Smooth muscle cell (in vitro differentiated cells): Measurements from ENCODE around the gene CHRDL2. TPM values are rescaled to one million over a fixed set of nuclear protein-coding genes. Genes with fewer than 3 reads are reported as not detected.

ENCODE experiments used
- DNase-seq: peaks from one replicate; lab custom pipeline; 2025; ENCODE audit not compliant: unreplicated experiment; lab: John Stamatoyannopoulos, UW
- H2AFZ ChIP-seq: fragments of 200-600 bp; sonication (generic); 2 replicates; pipeline ENCODE4 v1.6.0; 2016; ENCODE audit warnings: antibody characterized with exemption, low read depth, mild to moderate bottlenecking
- H3F3A ChIP-seq: fragments of 200-600 bp; sonication (generic); 2 replicates; pipeline ENCODE4 v1.6.0; 2017; ENCODE audit warnings: antibody characterized with exemption, low read depth
- H3K27ac ChIP-seq: fragments of 200-600 bp; sonication (generic); 2 replicates; pipeline ENCODE4 v1.5.1; 2016; ENCODE audit warnings: low read depth, mild to moderate bottlenecking
- H3K27me3 ChIP-seq: fragments of 200-600 bp; sonication (generic); 2 replicates; pipeline ENCODE4 v1.6.1; 2016; ENCODE audit warnings: low read depth, mild to moderate bottlenecking
- H3K36me3 ChIP-seq: fragments of 200-600 bp; sonication (generic); 2 replicates; pipeline ENCODE4 v1.5.1; 2016; ENCODE audit warnings: low read depth
- H3K4me1 ChIP-seq: fragments of 200-600 bp; sonication (generic); 2 replicates; pipeline ENCODE4 v1.5.1; 2016; ENCODE audit warnings: low read depth
- H3K4me2 ChIP-seq: fragments of 200-600 bp; sonication (generic); 2 replicates; pipeline ENCODE4 v1.6.0; 2016; ENCODE audit warnings: mild to moderate bottlenecking
- H3K4me3 ChIP-seq: fragments of 200-600 bp; sonication (generic); 2 replicates; pipeline ENCODE4 v1.5.1; 2016; ENCODE audit warnings: mild to moderate bottlenecking
- H3K79me2 ChIP-seq: fragments of 200-600 bp; sonication (generic); 2 replicates; pipeline ENCODE4 v1.6.0; 2016; ENCODE audit warnings: low read depth, mild to moderate bottlenecking
- H3K9ac ChIP-seq: fragments of 200-600 bp; sonication (generic); 2 replicates; pipeline ENCODE4 v1.6.0; 2016; ENCODE audit warnings: low read depth
- H3K9me3 ChIP-seq: fragments of 200-600 bp; sonication (generic); replicated peaks from 2 replicates; pipeline ENCODE4 v1.5.1; 2016; ENCODE audit warnings: low read depth
- H4K20me1 ChIP-seq: fragments of 200-600 bp; sonication (generic); 2 replicates; pipeline ENCODE4 v1.6.0; 2016; ENCODE audit warnings: low read depth
- CTCF ChIP-seq: fragments of 200-600 bp; sonication (generic); IDR thresholded peaks from 2 replicates; pipeline ENCODE4 v1.5.1; 2017; ENCODE audit warnings: borderline replicate concordance, mild to moderate bottlenecking, antibody characterized with exemption; ENCODE audit not compliant: insufficient read depth, poor library complexity, severe bottlenecking
- WGBS: methylation state at CpG from one replicate; pipeline ENCODE4 v1.1.7; 2016; ENCODE audit warnings: low lambda C conversion rate; 5-methylcytosine and 5-hydroxymethylcytosine counted together
- polyA plus RNA-seq: library from polyadenylated mRNA; unstranded; fragments of >200 nt; fragmentation: Nextera tagmentation; extraction: Ambion mirVana; gene quantifications from 2 replicates; pipeline ENCODE4 v1.2.1, GENCODE V29; 2016
- total RNA-seq: library from RNA; depleted of rRNA; stranded (reverse); fragments of >200 nt; gene quantifications from 2 replicates; pipeline ENCODE4 v1.2.3, GENCODE V29; 2014

CHRDL2 gene
- total and polyA plus RNA-seq, 2 experiments from 2014 or later: 13.8 to 71.4 TPM

- Histone ChIP-seq H3K79me2 (no peaks in the 10 kb centered on the region), H3K36me3 (no peaks in the 10 kb centered on the region), H3K27me3 (no peaks in the 10 kb centered on the region), H3K27ac (no peak overlapping the region), H2AFZ (no peak overlapping the region), H3K9me3 (no peaks in the 10 kb centered on the region), H3K9ac (no peak overlapping the region), H3F3A (no peaks in the 10 kb centered on the region), H3K4me3 (no peak overlapping the region), H3K4me1 (peaks cover 7% of the 10 kb centered on the region), H4K20me1 (no peaks in the 10 kb centered on the region), H3K4me2 (no peak overlapping the region)
- DNase-seq: no peak
- TF ChIP-seq CTCF: no peak
- 96% methylated on average over 4 of the region's 4 CpGs for WGBS
Observed at GRCh38 chr11:74648894-74649293, 82.3 kb downstream of the CHRDL2 start.

- Histone ChIP-seq H3F3A (peaks cover 1% of the 10 kb centered on the region), H3K27ac (no peak overlapping the region), H3K36me3 (no peaks in the 10 kb centered on the region), H3K79me2 (no peaks in the 10 kb centered on the region), H3K9ac (no peak overlapping the region), H2AFZ (no peak overlapping the region), H3K9me3 (no peaks in the 10 kb centered on the region), H3K27me3 (no peaks in the 10 kb centered on the region), H4K20me1 (no peaks in the 10 kb centered on the region), H3K4me3 (no peak overlapping the region), H3K4me1 (peaks cover 7% of the 10 kb centered on the region), H3K4me2 (no peak overlapping the region)
- WGBS: 99% methylated on average over 3 of the region's 3 CpGs
- no peak for TF ChIP-seq CTCF
- DNase-seq: no peak
Observed at GRCh38 chr11:74647831-74648230, 83.4 kb downstream of the CHRDL2 start.

GRCh38 chr11:74647404-74647803, 83.8 kb downstream of the CHRDL2 start:
- H3K9me3 ChIP-seq: no peaks in the 10 kb centered on the region
- H3K27me3 ChIP-seq: no peaks in the 10 kb centered on the region
- no peaks in the 10 kb centered on the region for H4K20me1 ChIP-seq
- no peak overlapping the region for H3K27ac ChIP-seq
- H2AFZ ChIP-seq: no peak overlapping the region
- H3K4me1 ChIP-seq: peaks cover 7% of the 10 kb centered on the region
- peaks cover 6% of the 10 kb centered on the region for H3F3A ChIP-seq
- H3K4me2 ChIP-seq: no peak overlapping the region
- H3K9ac ChIP-seq: no peak overlapping the region
- H3K79me2 ChIP-seq: no peaks in the 10 kb centered on the region
- TF ChIP-seq CTCF: no peak
- no peak overlapping the region for H3K4me3 ChIP-seq
- no peak for DNase-seq
- no peaks in the 10 kb centered on the region for H3K36me3 ChIP-seq

- Histone ChIP-seq H3K9me3 (no peaks in the 10 kb centered on the region), H3K27me3 (no peaks in the 10 kb centered on the region), H3K4me1 (peaks cover 7% of the 10 kb centered on the region), H3K9ac (no peak overlapping the region), H4K20me1 (no peaks in the 10 kb centered on the region), H3K27ac (no peak overlapping the region), H2AFZ (no peak overlapping the region), H3K4me2 (no peak overlapping the region), H3F3A (peaks cover 9% of the 10 kb centered on the region), H3K4me3 (no peak overlapping the region), H3K36me3 (no peaks in the 10 kb centered on the region), H3K79me2 (no peaks in the 10 kb centered on the region)
- DNase-seq: no peak
- 92% methylated on average over 7 of the region's 7 CpGs for WGBS
- TF ChIP-seq CTCF: no peak
Observed at GRCh38 chr11:74646954-74647353, 84.3 kb downstream of the CHRDL2 start.
